Activated naive CD4-positive, alpha-beta T cell treated with anti-CD3 and anti-CD28 coated beads, Interleukin-2, amount 10 ng/mL, durations not matched to agents 7 days and 5 days (primary cell): ENCODE measurements around the gene ZNHIT6.
"Not testable (repeated sequence)": the region's sequence is repeated elsewhere in the genome, so short reads cannot be mapped to it uniquely, and the experiment has no call there.

Source experiments
- CTCF ChIA-PET: fragments of 350-600 bp; sonication (Branson Sonifier 250); formaldehyde crosslinking; loops from one replicate; lab custom pipeline; 2021; ENCODE audit warnings: antibody characterized with exemption; lab: Charles Lee
- DNase-seq: peaks from one replicate; pipeline ENCODE4 v3.0.0-alpha.2; 2020
- H3K27ac Mint-ChIP-seq: one replicate; pipeline ENCODE4 v1.8.0; 2021; ENCODE audit warnings: mild to moderate bottlenecking, moderate library complexity, mixed read lengths
- H3K27me3 Mint-ChIP-seq: one replicate; pipeline ENCODE4 v1.8.0; 2021; ENCODE audit warnings: mild to moderate bottlenecking, mixed read lengths
- H3K36me3 Mint-ChIP-seq: one replicate; pipeline ENCODE4 v1.8.0; 2021; ENCODE audit warnings: mixed read lengths
- H3K4me1 Mint-ChIP-seq: one replicate; pipeline ENCODE4 v1.8.0; 2021; ENCODE audit warnings: mixed read lengths
- H3K4me3 Mint-ChIP-seq: one replicate; pipeline ENCODE4 v1.8.0; 2021; ENCODE audit warnings: mild to moderate bottlenecking, moderate library complexity, mixed read lengths
- H3K9me3 Mint-ChIP-seq: one replicate; pipeline ENCODE4 v1.8.0; 2021; ENCODE audit warnings: mixed read lengths

The ZNHIT6 gene

DNA sequence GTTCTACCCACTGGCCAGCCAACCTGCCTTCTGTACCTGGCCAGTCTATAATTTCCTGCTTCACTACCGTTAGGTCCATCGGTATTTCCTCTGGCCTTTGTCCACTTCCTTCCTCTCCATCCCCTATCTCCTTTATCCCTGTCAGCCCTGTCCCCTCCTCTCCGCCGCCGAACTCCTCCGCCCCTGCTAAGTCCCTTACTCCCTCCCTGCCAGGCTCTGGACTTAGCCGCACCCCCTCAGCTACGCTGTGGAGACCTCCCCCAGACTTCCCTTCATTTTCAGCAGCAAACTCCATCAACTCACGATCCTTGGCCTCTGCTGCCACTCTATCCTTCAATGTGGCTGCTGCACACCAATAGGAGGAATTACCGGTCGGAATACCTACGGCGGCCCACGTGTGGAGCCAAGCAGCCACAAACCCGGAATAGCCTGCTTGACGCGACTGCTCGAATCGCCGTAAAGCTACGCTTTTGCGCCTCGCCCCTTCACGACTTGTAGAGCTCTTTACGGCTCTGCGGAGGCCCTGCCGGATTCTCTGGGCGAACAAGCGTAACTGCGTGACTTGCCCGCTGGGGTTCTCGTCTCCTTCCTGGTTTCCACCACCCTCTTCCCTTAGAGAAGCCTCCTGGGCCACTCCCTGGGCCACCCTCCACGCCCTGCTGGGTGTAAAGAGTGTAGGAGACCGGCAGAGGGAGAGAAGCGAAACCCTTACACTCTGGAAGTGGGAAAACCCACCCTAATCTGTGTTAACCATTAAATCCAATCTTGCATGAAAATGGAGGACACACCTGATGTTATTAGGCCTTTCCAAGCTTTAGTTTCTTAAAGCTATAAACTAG is at the start of gene ZNHIT6:
ZNHIT6 (minus strand) TSS at position 444 of the 839 bp plus-strand sequence; CDS start at position 295, 149 bp downstream.
- DNase-seq = peak; percentile 93
- Mint-ChIP-seq H3K36me3 (peaks cover 21% of the 10 kb centered on the region), H3K27me3 (no peaks in the 10 kb centered on the region), H3K4me3 (no peak within 1 kb of the TSS), H3K9me3 (no peaks in the 10 kb centered on the region), H3K4me1 (peaks cover 23% of the 10 kb centered on the region), H3K27ac (no peak within 1 kb of the TSS)
- CTCF ChIA-PET = interaction anchor here (1.0 kb wide), 2 partner anchors 15 to 27 kb away, joined by 4 to 7 read pairs; no protein-coding TSS in a partner anchor

DNA sequence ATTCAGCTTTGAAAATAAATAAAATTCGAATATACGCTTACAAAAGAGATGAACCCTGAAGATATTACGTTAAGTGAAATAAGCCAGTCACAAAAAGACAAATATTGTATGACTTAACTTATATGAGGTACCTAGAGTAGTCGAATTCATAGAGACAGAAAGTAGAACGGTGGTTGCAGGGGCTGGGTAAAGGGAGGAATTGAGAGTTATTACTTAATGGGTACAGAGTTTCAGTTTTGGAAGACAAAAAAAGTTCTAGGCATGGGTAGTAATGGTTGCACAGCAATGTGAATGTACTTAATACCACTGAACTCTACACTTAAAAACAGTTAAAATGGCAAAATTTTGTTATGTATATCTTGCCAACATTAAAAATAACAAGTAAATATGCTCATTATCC is 48.6 kb upstream of the ZNHIT6 start:
- no peak overlapping the region for H3K27ac Mint-ChIP-seq
- no peaks in the 10 kb centered on the region for H3K4me1 Mint-ChIP-seq
- CTCF ChIA-PET = no interaction called here
- no peaks in the 10 kb centered on the region for H3K36me3 Mint-ChIP-seq
- no peak for DNase-seq
- H3K27me3 Mint-ChIP-seq = no peaks in the 10 kb centered on the region
- no peak overlapping the region for H3K4me3 Mint-ChIP-seq
- no peaks in the 10 kb centered on the region for H3K9me3 Mint-ChIP-seq

GRCh38 chr1:85748120-85748519 is 39.9 kb upstream of the ZNHIT6 start:
- no peaks in the 10 kb centered on the region for H3K4me1 Mint-ChIP-seq
- no peak for DNase-seq
- H3K36me3 Mint-ChIP-seq = no peaks in the 10 kb centered on the region
- no peaks in the 10 kb centered on the region for H3K9me3 Mint-ChIP-seq
- CTCF ChIA-PET = no interaction called here
- no peaks in the 10 kb centered on the region for H3K27me3 Mint-ChIP-seq
- no peak overlapping the region for H3K27ac Mint-ChIP-seq
- H3K4me3 Mint-ChIP-seq = no peak overlapping the region

DNA sequence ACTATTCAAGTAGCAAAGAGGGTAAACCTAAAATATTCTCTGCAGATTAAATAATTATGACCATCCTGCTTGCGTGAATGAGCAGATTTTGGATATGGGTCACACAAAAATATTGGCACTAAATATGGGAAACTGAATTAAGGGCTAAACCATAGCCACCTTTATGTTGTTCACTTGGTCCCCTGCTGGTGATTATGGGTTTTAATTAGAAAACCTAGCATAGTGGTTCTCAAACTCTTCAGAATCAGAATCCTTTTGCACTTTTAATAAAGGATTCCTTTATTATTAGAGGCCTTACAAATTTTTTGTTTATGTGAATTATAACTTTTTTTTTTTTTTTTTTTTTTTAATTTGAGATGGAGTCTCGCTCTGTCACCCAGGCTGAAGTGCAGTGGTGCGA is 38.5 kb upstream of the ZNHIT6 start:
- Mint-ChIP-seq H3K4me3 (no peak overlapping the region), H3K9me3 (no peaks in the 10 kb centered on the region), H3K36me3 (no peaks in the 10 kb centered on the region), H3K4me1 (no peaks in the 10 kb centered on the region), H3K27me3 (no peaks in the 10 kb centered on the region), H3K27ac (no peak overlapping the region)
- CTCF ChIA-PET = no interaction called here
- no peak for DNase-seq

GRCh38 chr1:85743814-85744213 is 35.6 kb upstream of the ZNHIT6 start:
- Mint-ChIP-seq H3K4me1 (no peaks in the 10 kb centered on the region), H3K27ac (no peak overlapping the region), H3K36me3 (no peaks in the 10 kb centered on the region), H3K4me3 (no peak overlapping the region), H3K9me3 (no peaks in the 10 kb centered on the region), H3K27me3 (no peaks in the 10 kb centered on the region)
- CTCF ChIA-PET = no interaction called here
- no peak for DNase-seq

DNA sequence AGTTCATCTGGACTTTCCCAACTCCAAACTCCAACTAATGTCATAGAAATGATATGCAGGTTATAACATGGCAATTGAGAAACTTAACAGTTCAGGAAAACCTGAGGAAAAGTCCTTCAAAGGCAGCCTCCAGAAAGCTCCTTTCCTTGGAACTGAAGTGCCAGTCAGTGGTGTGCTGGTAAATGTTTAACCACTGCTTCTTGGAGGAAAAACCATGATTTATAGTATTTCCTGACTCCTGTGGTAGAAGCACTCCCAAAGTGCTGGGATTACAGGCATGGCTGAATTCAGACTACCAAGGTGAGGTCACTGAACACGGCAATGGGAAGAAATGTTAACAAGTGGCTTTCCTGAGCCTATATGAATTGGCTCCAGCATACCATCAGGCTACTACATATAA is 26.7 kb upstream of the ZNHIT6 start:
- Mint-ChIP-seq H3K9me3 (no peaks in the 10 kb centered on the region), H3K4me3 (no peak overlapping the region), H3K4me1 (no peaks in the 10 kb centered on the region), H3K27me3 (no peaks in the 10 kb centered on the region), H3K36me3 (no peaks in the 10 kb centered on the region), H3K27ac (no peak overlapping the region)
- CTCF ChIA-PET = interaction anchor here (0.8 kb wide), 1 partner anchor 188 kb away, joined by 3 read pairs; no protein-coding TSS in a partner anchor
- no peak for DNase-seq

- Mint-ChIP-seq H3K27me3 (no peaks in the 10 kb centered on the region), H3K36me3 (no peaks in the 10 kb centered on the region), H3K27ac (no peak overlapping the region), H3K4me3 (no peak overlapping the region), H3K9me3 (peaks cover 7% of the 10 kb centered on the region), H3K4me1 (peaks cover 3% of the 10 kb centered on the region)
- DNase-seq = no peak
- CTCF ChIA-PET = no interaction called here
Measured at GRCh38 chr1:85718678-85719340, 10.6 kb upstream of the ZNHIT6 start.

DNA sequence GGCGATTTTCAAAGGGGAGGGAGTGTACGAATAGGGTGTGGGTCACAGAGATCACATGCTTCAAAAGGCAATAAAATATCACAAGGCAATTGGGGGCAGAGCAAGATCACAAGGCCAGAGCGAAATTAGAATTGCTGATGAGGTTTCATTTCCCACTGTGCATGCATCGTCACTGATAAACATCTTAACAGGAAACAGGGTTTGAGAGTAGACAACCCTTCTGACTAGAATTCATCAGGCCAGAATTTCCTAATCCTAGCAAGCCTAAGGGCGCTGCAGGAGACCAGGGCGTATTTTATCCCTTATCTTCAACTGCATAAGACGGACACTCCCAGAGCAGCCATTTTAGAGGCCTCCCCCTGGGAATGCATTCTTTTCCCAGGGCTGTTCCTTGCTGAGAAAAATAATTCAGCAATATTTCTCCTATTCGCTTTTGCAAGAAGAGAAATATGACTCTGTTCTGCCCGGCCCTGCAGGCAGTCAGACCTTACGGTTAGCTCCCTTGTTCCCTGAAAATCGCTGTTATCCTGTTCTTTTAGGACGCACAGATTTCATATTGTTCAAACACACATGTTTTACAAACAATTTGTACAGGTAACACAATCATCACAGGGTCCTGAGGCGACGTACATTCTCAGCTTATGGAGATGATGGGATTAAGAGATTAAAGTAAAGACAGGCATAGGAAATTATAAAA is 6.3 kb upstream of the ZNHIT6 start:
- H3K27ac Mint-ChIP-seq, H3K4me3 Mint-ChIP-seq, DNase-seq, H3K9me3 Mint-ChIP-seq, H3K36me3 Mint-ChIP-seq, H3K27me3 Mint-ChIP-seq, H3K4me1 Mint-ChIP-seq: not testable (repeated sequence)
- CTCF ChIA-PET = interaction anchor here (0.9 kb wide), 1 partner anchor 22 kb away, joined by 3 read pairs; no protein-coding TSS in a partner anchor

GRCh38 chr1:85708829-85709227 is 595 bp upstream of the ZNHIT6 start:
- no peak overlapping the region for H3K4me3 Mint-ChIP-seq
- H3K27me3 Mint-ChIP-seq = no peaks in the 10 kb centered on the region
- no peak for DNase-seq
- no peaks in the 10 kb centered on the region for H3K9me3 Mint-ChIP-seq
- H3K36me3 Mint-ChIP-seq = peaks cover 17% of the 10 kb centered on the region
- no peak overlapping the region for H3K27ac Mint-ChIP-seq
- peaks cover 17% of the 10 kb centered on the region for H3K4me1 Mint-ChIP-seq
- CTCF ChIA-PET = interaction anchor here (0.6 to 1.0 kb wide), 2 partner anchors 28 to 30 kb away, joined by 3 to 4 read pairs; no protein-coding TSS in a partner anchor

DNA sequence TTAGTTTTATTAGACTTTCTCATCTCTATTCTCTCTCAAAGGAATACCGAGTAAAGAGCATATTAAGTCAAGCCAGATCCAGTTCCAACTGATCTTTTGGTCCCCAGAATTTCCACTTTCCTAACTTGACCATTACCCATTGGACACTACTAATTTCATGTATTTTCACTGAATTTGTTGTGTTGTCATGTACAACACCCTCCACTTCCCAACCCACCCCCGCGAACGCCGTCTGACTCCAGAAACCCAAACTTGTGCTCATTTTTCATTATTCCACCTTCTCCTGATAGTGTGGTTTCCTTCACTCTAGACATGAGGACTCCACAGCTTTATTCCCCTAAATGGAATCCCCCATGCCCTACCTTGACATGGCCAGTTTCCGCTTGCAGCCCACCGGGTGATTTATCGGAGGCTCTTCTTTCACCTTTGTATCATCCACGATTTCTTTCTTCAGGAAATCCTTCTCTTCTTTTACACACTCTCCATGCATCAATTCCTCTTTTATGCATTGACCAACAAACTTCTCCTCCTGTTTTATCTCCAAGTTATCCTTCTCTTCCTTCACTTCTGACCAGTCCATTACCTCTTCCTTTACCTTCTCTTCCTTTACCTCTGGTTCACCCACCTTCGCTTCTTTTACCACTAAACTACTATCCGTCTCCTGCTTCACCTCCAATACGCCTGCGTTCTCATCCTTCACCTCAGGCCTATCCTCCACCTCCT is 805 bp downstream of the ZNHIT6 start:
- CTCF ChIA-PET = interaction anchor here (0.9 to 1.0 kb wide), 2 partner anchors 11 to 15 kb away, joined by 3 to 7 read pairs; no protein-coding TSS in a partner anchor
- Mint-ChIP-seq H3K27me3 (no peaks in the 10 kb centered on the region), H3K27ac (no peak overlapping the region), H3K36me3 (peaks cover 24% of the 10 kb centered on the region), H3K4me3 (no peak overlapping the region), H3K4me1 (peaks cover 26% of the 10 kb centered on the region), H3K9me3 (no peaks in the 10 kb centered on the region)
- no peak for DNase-seq

- H3K27me3 Mint-ChIP-seq = no peaks in the 10 kb centered on the region
- peak overlapping the region; percentile 20 for H3K4me3 Mint-ChIP-seq
- CTCF ChIA-PET = interaction anchor here (1.5 kb wide), 1 partner anchor 13 kb away, joined by 3 read pairs; no protein-coding TSS in a partner anchor
- peaks cover 26% of the 10 kb centered on the region for H3K36me3 Mint-ChIP-seq
- no peaks in the 10 kb centered on the region for H3K9me3 Mint-ChIP-seq
- H3K4me1 Mint-ChIP-seq = peaks cover 26% of the 10 kb centered on the region
- DNase-seq = no peak
- H3K27ac Mint-ChIP-seq = no peak overlapping the region
Measured at GRCh38 chr1:85705940-85706339, 2.3 kb downstream of the ZNHIT6 start.

DNA sequence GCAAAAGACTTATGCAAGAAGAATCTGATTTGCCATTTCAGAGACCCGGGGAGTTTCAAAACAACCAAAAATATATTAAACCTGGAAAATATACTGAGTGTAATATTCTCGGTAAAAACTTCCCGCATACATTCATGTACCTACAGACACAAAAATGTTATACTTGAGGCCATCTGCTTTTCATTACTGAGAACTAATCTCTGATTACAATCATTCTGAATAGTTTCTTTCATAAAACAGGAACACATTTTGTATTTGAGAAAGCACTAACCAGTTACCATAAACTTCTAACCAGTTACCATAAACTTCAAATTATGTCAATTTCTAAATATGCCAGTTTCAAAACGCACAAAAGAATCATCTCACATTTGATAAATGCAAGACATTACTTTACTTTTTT is 7.8 kb downstream of the ZNHIT6 start:
- no peak overlapping the region for H3K27ac Mint-ChIP-seq
- H3K9me3 Mint-ChIP-seq = no peaks in the 10 kb centered on the region
- H3K4me1 Mint-ChIP-seq = peaks cover 19% of the 10 kb centered on the region
- CTCF ChIA-PET = no interaction called here
- H3K36me3 Mint-ChIP-seq = peaks cover 28% of the 10 kb centered on the region
- no peak for DNase-seq
- no peak overlapping the region for H3K4me3 Mint-ChIP-seq
- H3K27me3 Mint-ChIP-seq = no peaks in the 10 kb centered on the region

DNA sequence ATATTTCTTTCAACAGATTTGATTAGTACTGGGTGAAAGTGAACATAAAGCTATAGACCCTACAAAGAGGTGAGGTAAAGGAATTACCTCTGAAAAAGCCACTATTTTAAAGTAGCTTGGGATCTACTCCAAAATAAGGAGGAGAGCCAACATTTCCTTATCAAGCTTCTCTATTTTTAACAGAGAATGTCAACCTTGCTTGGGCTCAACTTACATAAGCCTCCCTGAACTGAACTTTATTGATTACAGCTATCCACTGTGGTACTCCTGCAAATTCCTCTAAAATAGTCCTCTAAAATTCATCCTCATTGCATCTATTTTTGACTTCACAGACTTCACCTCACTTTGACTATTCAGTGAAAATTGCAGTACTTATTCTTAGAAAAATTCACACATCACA is 10.3 kb downstream of the ZNHIT6 start:
- Mint-ChIP-seq H3K27ac (no peak overlapping the region), H3K4me1 (peaks cover 3% of the 10 kb centered on the region), H3K4me3 (no peak overlapping the region), H3K9me3 (no peaks in the 10 kb centered on the region), H3K27me3 (no peaks in the 10 kb centered on the region), H3K36me3 (peaks cover 25% of the 10 kb centered on the region)
- CTCF ChIA-PET = no interaction called here
- DNase-seq = no peak
